ENCODE measurements around the gene PROC.

DNA sequence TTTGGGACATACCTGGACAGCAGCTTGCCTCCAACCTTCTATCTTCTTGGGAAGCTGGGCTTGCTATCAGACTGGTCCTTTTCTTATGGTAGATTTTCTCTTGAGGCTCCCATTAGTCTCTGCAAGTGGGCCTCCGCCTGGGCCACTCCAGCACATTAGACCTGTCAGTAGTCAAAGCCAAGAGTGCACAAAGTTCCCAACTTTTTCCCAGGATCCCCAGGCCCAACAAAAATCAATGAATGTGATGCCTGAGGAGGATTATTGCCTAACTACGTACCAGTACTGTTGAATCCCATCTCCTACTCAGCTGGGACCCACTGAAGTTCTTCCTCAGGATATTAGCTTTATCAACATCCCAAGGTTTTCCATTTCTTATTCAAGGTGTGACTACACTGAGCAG lies 51.7 kb downstream of the PROC start:
- TF ChIP-seq ZNF274 (IDR thresholded peaks at IDR 0.05; ENCODE audit: low read depth, low read length) (no peak), YY1 (IDR thresholded peaks at IDR 0.05; ENCODE audit: insufficient read depth, insufficient read length) (no peak), SUZ12 (IDR thresholded peaks at IDR 0.05; ENCODE audit: extremely low read depth, insufficient read depth, insufficient read length) (no peak)

All from NT2/D1 (cell line).